ENCODE measurements around the gene CAMKMT.

GRCh38 chr2:44786045-44786816 lies 424.5 kb downstream of the CAMKMT start:
- TF ChIP-seq CTCF (IDR thresholded peaks at IDR 0.05; ENCODE audit: low read length) (no peak), EZH2 (IDR thresholded peaks at IDR 0.05; ENCODE audit: borderline replicate concordance, low read length) (no peak)
